SU-DHL-6 (cell line): ENCODE data around the gene PSEN1.

Experiments
- H2AFZ ChIP-seq: fragments of 200-600 bp; sonication (generic); 2 replicates; pipeline ENCODE4 v1.6.1; 2014; ENCODE audit warnings: low read depth, mild to moderate bottlenecking, moderate library complexity, mixed read lengths, antibody characterized with exemption, low read length; ENCODE audit not compliant: severe bottlenecking
- H3F3A ChIP-seq: fragments of 200-600 bp; shearing (Covaris generic); 2 replicates; pipeline ENCODE4 v1.6.0; 2016; ENCODE audit warnings: antibody characterized with exemption, mild to moderate bottlenecking; ENCODE audit not compliant: insufficient read depth
- H3K27ac ChIP-seq: fragments of 200-600 bp; sonication (generic); 2 replicates; pipeline ENCODE4 v1.5.1; 2016; ENCODE audit warnings: low read depth, mild to moderate bottlenecking, low read length, moderate library complexity, mixed read lengths
- H3K27me3 ChIP-seq: fragments of 200-600 bp; sonication (generic), shearing (Covaris generic); 2 replicates; pipeline ENCODE4 v1.6.0; 2014; ENCODE audit warnings: mild to moderate bottlenecking, low read length
- H3K36me3 ChIP-seq: fragments of 200-600 bp; sonication (generic); 2 replicates; pipeline ENCODE4 v1.6.1; 2014; ENCODE audit warnings: mild to moderate bottlenecking, low read length, mixed read lengths
- H3K4me2 ChIP-seq: fragments of 300-600, 200-600 bp; shearing (Covaris generic), sonication (generic); 2 replicates; pipeline ENCODE4 v1.6.0; 2014; ENCODE audit warnings: low read length, low read depth, mild to moderate bottlenecking; ENCODE audit not compliant: poor library complexity, severe bottlenecking
- H3K4me3 ChIP-seq: fragments of 200-600 bp; sonication (generic); 2 replicates; pipeline ENCODE4 v1.5.1; 2014; ENCODE audit warnings: antibody characterized with exemption, low read length, mild to moderate bottlenecking, mixed read lengths; ENCODE audit not compliant: insufficient read depth, poor library complexity, severe bottlenecking
- H3K79me2 ChIP-seq: fragments of 200-600 bp; sonication (generic); 2 replicates; pipeline ENCODE4 v1.6.1; 2014; ENCODE audit warnings: mild to moderate bottlenecking, low read length, moderate library complexity; ENCODE audit not compliant: insufficient read depth
- H3K9ac ChIP-seq: fragments of 200-600 bp; sonication (generic); 2 replicates; pipeline ENCODE4 v1.7.0; 2014; ENCODE audit warnings: mild to moderate bottlenecking, low read length
- H3K9me2 ChIP-seq: fragments of 200-600 bp; sonication (generic); replicated peaks from 2 replicates; pipeline ENCODE4 v1.6.1; 2014; ENCODE audit warnings: low read length; ENCODE audit not compliant: insufficient read depth
- H3K9me3 ChIP-seq: fragments of 200-600 bp; sonication (generic); 2 replicates; pipeline ENCODE4 v1.6.1; 2014; ENCODE audit warnings: low read length, mixed read lengths; ENCODE audit not compliant: insufficient read depth
- H4K20me1 ChIP-seq: fragments of 200-600 bp; sonication (generic); 2 replicates; pipeline ENCODE4 v1.6.1; 2014; ENCODE audit warnings: low read depth, mild to moderate bottlenecking, antibody characterized with exemption, low read length, moderate library complexity, mixed read lengths
- EZH2phosphoT487 ChIP-seq: fragments of 200-600 bp; sonication (generic), shearing (Covaris generic); conservative IDR thresholded peaks from 2 replicates; pipeline ENCODE4 v1.6.1; 2018; ENCODE audit warnings: mild to moderate bottlenecking, antibody characterized with exemption, low read length, moderate library complexity, mixed read lengths
- TF ChIP-seq, protein P1 (sequence below): fragments of 200-600 bp; sonication (generic); IDR thresholded peaks from one replicate; pipeline ENCODE4 v1.5.1; 2017; ENCODE audit warnings: antibody characterized with exemption, mild to moderate bottlenecking, low read length, moderate library complexity; ENCODE audit not compliant: insufficient read depth, poor library complexity, severe bottlenecking

PSEN1 gene

DNA sequence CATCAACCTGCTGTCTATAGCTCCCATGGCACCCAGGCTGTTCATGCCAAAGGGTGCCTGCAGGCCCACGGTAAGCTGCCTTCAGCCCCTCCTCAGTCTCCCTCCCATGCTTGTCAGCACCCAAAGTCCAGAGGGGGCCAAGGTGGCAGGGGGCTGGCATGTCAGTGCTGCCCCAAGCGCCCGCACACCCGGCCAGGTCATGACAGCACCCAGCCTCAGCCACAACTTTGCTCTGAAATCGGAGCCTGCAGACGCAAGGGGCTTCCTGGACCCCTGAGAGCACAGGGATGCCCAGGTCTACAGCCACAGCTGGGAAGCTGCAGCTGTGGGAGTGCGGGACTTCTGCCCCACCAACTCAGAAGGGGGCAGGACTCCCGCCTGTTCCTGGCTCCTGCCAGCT lies 72.5 kb downstream of the PSEN1 start:
- Histone ChIP-seq H3K9ac (no peak overlapping the region), H3F3A (no peaks in the 10 kb centered on the region; the same call in 1 of the 2 replicates), H3K79me2 (no peaks in the 10 kb centered on the region), H3K9me3 (peaks cover 16% of the 10 kb centered on the region; the same call in 1 of the 2 replicates), H4K20me1 (no peaks in the 10 kb centered on the region), H3K27me3 (no peaks in the 10 kb centered on the region), H3K27ac (no peak overlapping the region), H2AFZ (no peak overlapping the region), H3K9me2 (no peaks in the 10 kb centered on the region), H3K4me3 (no peak overlapping the region), H3K4me2 (no peak overlapping the region), H3K36me3 (peaks cover 30% of the 10 kb centered on the region)
- TF ChIP-seq, protein P1, sequence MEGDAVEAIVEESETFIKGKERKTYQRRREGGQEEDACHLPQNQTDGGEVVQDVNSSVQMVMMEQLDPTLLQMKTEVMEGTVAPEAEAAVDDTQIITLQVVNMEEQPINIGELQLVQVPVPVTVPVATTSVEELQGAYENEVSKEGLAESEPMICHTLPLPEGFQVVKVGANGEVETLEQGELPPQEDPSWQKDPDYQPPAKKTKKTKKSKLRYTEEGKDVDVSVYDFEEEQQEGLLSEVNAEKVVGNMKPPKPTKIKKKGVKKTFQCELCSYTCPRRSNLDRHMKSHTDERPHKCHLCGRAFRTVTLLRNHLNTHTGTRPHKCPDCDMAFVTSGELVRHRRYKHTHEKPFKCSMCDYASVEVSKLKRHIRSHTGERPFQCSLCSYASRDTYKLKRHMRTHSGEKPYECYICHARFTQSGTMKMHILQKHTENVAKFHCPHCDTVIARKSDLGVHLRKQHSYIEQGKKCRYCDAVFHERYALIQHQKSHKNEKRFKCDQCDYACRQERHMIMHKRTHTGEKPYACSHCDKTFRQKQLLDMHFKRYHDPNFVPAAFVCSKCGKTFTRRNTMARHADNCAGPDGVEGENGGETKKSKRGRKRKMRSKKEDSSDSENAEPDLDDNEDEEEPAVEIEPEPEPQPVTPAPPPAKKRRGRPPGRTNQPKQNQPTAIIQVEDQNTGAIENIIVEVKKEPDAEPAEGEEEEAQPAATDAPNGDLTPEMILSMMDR, result no peak

- Histone ChIP-seq H3K9me2 (no peaks in the 10 kb centered on the region), H3K4me2 (no peak overlapping the region), H3K27ac (no peak overlapping the region), H3K27me3 (no peaks in the 10 kb centered on the region), H4K20me1 (no peaks in the 10 kb centered on the region), H3K9ac (no peak overlapping the region), H3K79me2 (no peaks in the 10 kb centered on the region), H3F3A (no peaks in the 10 kb centered on the region; the same call in 1 of the 2 replicates), H3K4me3 (no peak overlapping the region), H3K9me3 (peaks cover 16% of the 10 kb centered on the region; the same call in 1 of the 2 replicates), H2AFZ (no peak overlapping the region), H3K36me3 (peaks cover 30% of the 10 kb centered on the region)
- TF ChIP-seq, protein P1, result no peak
- no peak for TF ChIP-seq EZH2phosphoT487
Observed at GRCh38 chr14:73209953-73210352, 73.6 kb downstream of the PSEN1 start.

DNA sequence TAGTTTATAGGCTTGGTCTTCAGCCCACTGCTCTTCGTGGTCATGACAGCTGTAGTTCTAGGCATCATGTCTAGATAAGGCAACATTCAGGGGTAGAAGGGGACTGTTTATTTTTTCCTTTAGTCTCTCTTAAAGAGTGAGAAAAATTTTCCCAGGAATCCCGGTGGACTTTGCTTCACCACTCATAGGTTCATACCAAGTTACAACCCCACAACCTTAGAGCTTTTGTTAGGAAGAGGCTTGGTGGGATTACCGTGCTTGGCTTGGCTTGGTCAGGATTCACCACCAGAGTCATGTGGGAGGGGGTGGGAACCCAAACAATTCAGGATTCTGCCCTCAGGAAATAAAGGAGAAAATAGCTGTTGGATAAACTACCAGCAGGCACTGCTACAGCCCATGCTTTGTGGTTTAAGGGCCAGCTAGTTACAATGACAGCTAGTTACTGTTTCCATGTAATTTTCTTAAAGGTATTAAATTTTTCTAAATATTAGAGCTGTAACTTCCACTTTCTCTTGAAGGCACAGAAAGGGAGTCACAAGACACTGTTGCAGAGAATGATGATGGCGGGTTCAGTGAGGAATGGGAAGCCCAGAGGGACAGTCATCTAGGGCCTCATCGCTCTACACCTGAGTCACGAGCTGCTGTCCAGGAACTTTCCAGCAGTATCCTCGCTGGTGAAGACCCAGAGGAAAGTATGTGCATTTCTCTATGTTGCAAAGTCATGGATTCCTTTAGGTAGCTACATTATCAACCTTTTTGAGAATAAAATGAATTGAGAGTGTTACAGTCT lies 75.1 kb downstream of the PSEN1 start:
- Histone ChIP-seq H3K79me2 (no peaks in the 10 kb centered on the region), H3K9ac (no peak overlapping the region), H3K27ac (no peak overlapping the region), H3K4me3 (no peak overlapping the region), H3K27me3 (no peaks in the 10 kb centered on the region), H3K9me3 (peaks cover 16% of the 10 kb centered on the region; the same call in 1 of the 2 replicates), H3K36me3 (peaks cover 22% of the 10 kb centered on the region), H3K4me2 (no peak overlapping the region), H4K20me1 (no peaks in the 10 kb centered on the region), H3K9me2 (no peaks in the 10 kb centered on the region), H3F3A (no peaks in the 10 kb centered on the region; the same call in 1 of the 2 replicates), H2AFZ (no peak overlapping the region)
- TF ChIP-seq EZH2phosphoT487, result no peak
- TF ChIP-seq, protein P1, result no peak
